Pancreas (tissue), 10 donors: ENCODE results near the gene TCF4. TPM values are rescaled to one million over a fixed set of nuclear protein-coding genes. Genes with fewer than 3 reads are reported as not detected.

Experiments
- ATAC-seq, 4 donors: fragments of 200-7000 bp; cut with Tn5 transposase; one replicate each; pipeline versions ENCODE4 v1.8.0 to v1.9.1; 2020; ENCODE audit warnings: mild to moderate bottlenecking in 4 of 4, moderate library complexity in 4 of 4
- DNase-seq, 6 donors: peaks; one replicate each; pipeline ENCODE4 v3.0.0-alpha.2; 2020
- FAIRE-seq: peaks from 2 replicates; lab custom pipeline; 2012; peaks lifted over from hg19 to GRCh38; lab: Jason Lieb, UNC
- H3K27ac ChIP-seq, 4 donors: fragments of 200-600 bp; sonication (generic); 1 replicate in 3 of 4; 2 replicates in 1 of 4; pipeline versions ENCODE4 v1.5.0 to v1.8.0; 2020
- H3K27me3 ChIP-seq, 4 donors: fragments of 200-600 bp; one replicate each; pipeline ENCODE4 v1.8.0; 2021
- H3K36me3 ChIP-seq, 3 donors: fragments of 200-600 bp; sonication (generic) in 1 of 3; one replicate each; pipeline versions ENCODE4 v1.5.0 to v1.8.0; 2020 to 2021
- H3K4me1 ChIP-seq, 3 donors: fragments of 200-600 bp; one replicate each; pipeline ENCODE4 v1.8.0; 2021
- H3K4me3 ChIP-seq, 4 donors: fragments of 200-600 bp; sonication (generic) in 2 of 4; one replicate each; pipeline versions ENCODE4 v1.5.0 to v1.8.0; 2020 to 2021
- H3K9me3 ChIP-seq, 4 donors: fragments of 200-600 bp; one replicate each; pipeline ENCODE4 v1.8.0; 2021
- CTCF ChIP-seq, 4 donors: fragments of 200-600 bp; sonication (generic) in 3 of 4; IDR thresholded peaks; one replicate each; pipeline versions ENCODE4 v1.5.0 to v1.8.0; 2021; ENCODE audit warnings: antibody characterized with exemption in 4 of 4
- WGBS, 2 donors: extraction: QIAGEN DNeasy Blood & Tissue Kit; methylation state at CpG; one replicate each; pipeline ENCODE4 v1.1.7; 2013; 5-methylcytosine and 5-hydroxymethylcytosine counted together
- intact Hi-C, 3 donors: fragments of 100-400 bp; cut with DNase I; formaldehyde crosslinking; loops; one replicate each; pipeline versions ENCODE4 v1.11.1 to v1.14.2; 2022
- polyA plus RNA-seq, 2 donors: library from polyadenylated mRNA; stranded (reverse); fragments of 200-250 nt; gene quantifications; one replicate each; pipeline ENCODE4 v1.2.3, GENCODE V29; 2013
- total RNA-seq, 6 donors: library from RNA; stranded (reverse); fragmentation: NEBNext Ultra II Directional in 4 of 6; extraction: Animal tissue kit (Norgen Biotek cat#: 25700) in 4 of 6; gene quantifications; one replicate each; pipeline versions ENCODE4 v1.2.1 to v1.2.4, GENCODE V29; 2021 to 2023
- donor health status: healthy with polysubstance abuse.
- donor health status: DM: no; HTN: no; CAD: no; lungs with moderate emphysema.
- donor health status: DM: no; HTN: no; CAD: no.
- donor health status: control.
- donor health status: control.
- donor health status: Bipolar disorder and iron deficiency.
- donor health status: DM: yes; HTN: yes; CAD: no.
- donor health status: DM: no; HTN: no; CAD: no.
- donor health status: DM: no; HTN: no; CAD: no.
- donor health status: DM: yes; HTN: yes; CAD: no.

The TCF4 gene
- total RNA-seq (10 to 100 TPM in 4 of 6 donors, 1 to 10 TPM in 2; 8.2 to 27.9 (median 12.3) TPM), polyA plus RNA-seq (1 to 10 TPM; 4.4 to 7.3 TPM)

- no peaks in the 10 kb centered on the region for H3K9me3 ChIP-seq
- DNase-seq (peak; percentile 32 to 77 (median 50)), ATAC-seq (peak; percentile 41 to 58 (median 48)), FAIRE-seq (no peak)
- H3K4me3 ChIP-seq: peak within 1 kb of the TSS; percentile 34 to 53 (median 45)
- WGBS, 2 donors: 1 to 2% methylated on average over 31 to 46 of the region's 46 CpGs
- peak within 1 kb of the TSS in 3 of 4 donors; percentile 22 to 73 (median 54) for H3K27ac ChIP-seq
- intact Hi-C loops: no loop called here
- peaks cover 0 to 2% (median 0%) of the 10 kb centered on the region in 4 donors for H3K27me3 ChIP-seq
- no peaks in the 10 kb centered on the region for H3K36me3 ChIP-seq
- H3K4me1 ChIP-seq: no peaks in the 10 kb centered on the region
- TF ChIP-seq CTCF (IDR thresholded peaks at IDR 0.05): no peak
These were observed at the start of gene TCF4 for GRCh38 chr18:55588111-55588869. TSS of gene TCF4 (minus strand) at chr18:55588192. CDS start at chr18:55587116, 1,076 bp downstream.

- intact Hi-C loops: no loop called here
- H3K9me3 ChIP-seq: no peaks in the 10 kb centered on the region
- no peaks in the 10 kb centered on the region for H3K36me3 ChIP-seq
- DNase-seq (no peak), FAIRE-seq (no peak), ATAC-seq (no peak)
- no peak for TF ChIP-seq CTCF (IDR thresholded peaks at IDR 0.05)
- no peaks in the 10 kb centered on the region for H3K27me3 ChIP-seq
- H3K4me1 ChIP-seq: no peaks in the 10 kb centered on the region
- no peak overlapping the region for H3K4me3 ChIP-seq
- WGBS, 2 donors: 23 to 35% methylated on average over 8 of the region's 8 CpGs
- no peak overlapping the region for H3K27ac ChIP-seq
These were observed 49.2 kb upstream of the TCF4 start for GRCh38 chr18:55637204-55637603.

- TF ChIP-seq CTCF (IDR thresholded peaks at IDR 0.05): no peak
- intact Hi-C loops: no loop called here
- WGBS, 2 donors: 32 to 38% methylated on average over 2 of the region's 2 CpGs
These were observed 47.4 kb upstream of the TCF4 start for GRCh38 chr18:55635439-55635838.

GRCh38 chr18:55634545-55634944, 46.6 kb upstream of the TCF4 start:
- Histone ChIP-seq H3K4me1 (no peaks in the 10 kb centered on the region), H3K27me3 (no peaks in the 10 kb centered on the region), H3K36me3 (no peaks in the 10 kb centered on the region), H3K4me3 (no peak overlapping the region), H3K27ac (no peak overlapping the region), H3K9me3 (no peaks in the 10 kb centered on the region)
- intact Hi-C loops: no loop called here
- ATAC-seq: no peak
- DNase-seq: no peak
- FAIRE-seq: no peak
- WGBS, 2 donors: 84 to 88% methylated on average over 3 of the region's 3 CpGs
- TF ChIP-seq CTCF (IDR thresholded peaks at IDR 0.05): no peak

More at GRCh38 chr18:55635439-55635838, 47.4 kb upstream of the TCF4 start:
- Histone ChIP-seq H3K9me3 (no peaks in the 10 kb centered on the region), H3K27ac (no peak overlapping the region), H3K4me1 (no peaks in the 10 kb centered on the region), H3K4me3 (no peak overlapping the region), H3K27me3 (no peaks in the 10 kb centered on the region), H3K36me3 (no peaks in the 10 kb centered on the region)
- ATAC-seq (no peak), DNase-seq (no peak), FAIRE-seq (no peak)

- intact Hi-C loops: no loop called here
- ATAC-seq (no peak), FAIRE-seq (no peak), DNase-seq (no peak)
- H3K4me3 ChIP-seq: no peak overlapping the region
- no peaks in the 10 kb centered on the region for H3K27me3 ChIP-seq
- no peaks in the 10 kb centered on the region for H3K9me3 ChIP-seq
- 77 to 90% methylated on average over 2 of the region's 2 CpGs for WGBS, 2 donors
- TF ChIP-seq CTCF (IDR thresholded peaks at IDR 0.05): no peak
- H3K36me3 ChIP-seq: no peaks in the 10 kb centered on the region
- no peak overlapping the region for H3K27ac ChIP-seq
- H3K4me1 ChIP-seq: no peaks in the 10 kb centered on the region
These were observed 45.0 kb upstream of the TCF4 start for GRCh38 chr18:55633032-55633431.
